Activated naive CD8-positive, alpha-beta T cell treated with anti-CD3 and anti-CD28 coated beads for 36 hours (primary cell): ENCODE results near the gene OR2AG2. TPM values are rescaled to one million over a fixed set of nuclear protein-coding genes. Genes with fewer than 3 reads are reported as not detected.

Source experiments
- DNase-seq: peaks from one replicate; pipeline ENCODE4 v3.0.0; 2021
- H3K27ac Mint-ChIP-seq: one replicate; pipeline ENCODE4 v1.8.0; 2022; ENCODE audit warnings: mild to moderate bottlenecking, moderate library complexity, mixed read lengths
- H3K27me3 Mint-ChIP-seq: one replicate; pipeline ENCODE4 v1.8.0; 2022; ENCODE audit warnings: mild to moderate bottlenecking, mixed read lengths
- H3K36me3 Mint-ChIP-seq: one replicate; pipeline ENCODE4 v1.8.0; 2021; ENCODE audit warnings: mild to moderate bottlenecking, mixed read lengths
- H3K4me1 Mint-ChIP-seq: one replicate; pipeline ENCODE4 v1.8.0; 2021; ENCODE audit warnings: mixed read lengths
- H3K4me3 Mint-ChIP-seq: one replicate; pipeline ENCODE4 v1.8.0; 2022; ENCODE audit warnings: mild to moderate bottlenecking, moderate library complexity, mixed read lengths
- H3K9me3 Mint-ChIP-seq: one replicate; pipeline ENCODE4 v1.8.0; 2022; ENCODE audit warnings: mixed read lengths
- total RNA-seq, 2 experiments: library from RNA; stranded (reverse); gene quantifications; one replicate each; pipeline ENCODE4 v1.2.3, GENCODE V29; 2021

Gene OR2AG2
- total RNA-seq, 2 experiments from 2014 or later = 0.08 to 0.18 TPM

DNA sequence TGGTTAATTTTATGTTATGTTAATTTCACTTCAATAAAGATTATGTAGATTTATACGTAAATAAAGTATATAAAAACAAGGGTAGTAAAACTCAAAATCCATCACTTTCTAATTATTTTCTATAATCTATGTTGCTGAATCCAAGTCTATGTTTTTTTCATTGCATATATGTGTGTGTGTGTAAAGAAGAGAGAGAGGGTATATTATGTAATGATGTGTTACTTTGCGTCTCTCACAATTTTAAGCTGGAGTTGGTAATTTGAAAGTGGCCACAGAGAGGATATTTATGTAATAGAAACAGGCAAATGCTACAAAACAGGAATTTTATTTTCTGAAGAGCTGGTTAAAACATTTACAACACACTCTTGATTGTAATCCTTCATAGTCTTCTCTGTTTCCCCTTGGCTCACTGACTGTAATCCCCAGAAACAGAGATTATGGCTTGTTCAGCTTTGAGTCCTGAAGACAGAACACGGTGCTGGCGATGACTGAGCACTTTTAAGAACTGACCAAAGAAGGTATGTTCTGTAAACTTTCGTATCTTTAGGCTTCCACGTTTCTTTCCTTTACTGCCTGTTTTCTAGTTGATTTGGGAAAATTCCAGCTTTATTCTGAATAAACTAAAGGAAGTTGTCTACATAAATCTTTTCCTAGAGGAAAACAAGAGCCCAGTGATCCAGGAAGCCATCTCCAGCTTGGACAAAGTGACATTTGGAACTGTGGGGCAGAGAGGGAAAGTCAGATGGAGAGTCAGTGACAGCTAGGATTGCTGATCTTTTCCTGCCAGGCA is 43.6 kb downstream of the OR2AG2 start:
- Mint-ChIP-seq H3K27ac (peak overlapping the region; percentile 62), H3K4me3 (no peak overlapping the region), H3K36me3 (peaks cover 84% of the 10 kb centered on the region), H3K4me1 (peaks cover 38% of the 10 kb centered on the region), H3K9me3 (peaks cover 27% of the 10 kb centered on the region), H3K27me3 (no peaks in the 10 kb centered on the region)
- DNase-seq = no peak

GRCh38 chr11:6725386-6725896 is 46.3 kb downstream of the OR2AG2 start:
- peaks cover 87% of the 10 kb centered on the region for H3K36me3 Mint-ChIP-seq
- DNase-seq = no peak
- peaks cover 48% of the 10 kb centered on the region for H3K4me1 Mint-ChIP-seq
- no peak overlapping the region for H3K4me3 Mint-ChIP-seq
- H3K27me3 Mint-ChIP-seq = no peaks in the 10 kb centered on the region
- peaks cover 39% of the 10 kb centered on the region for H3K9me3 Mint-ChIP-seq
- peak overlapping the region; percentile 58 for H3K27ac Mint-ChIP-seq

GRCh38 chr11:6724013-6724412 is 47.8 kb downstream of the OR2AG2 start:
- H3K36me3 Mint-ChIP-seq = peaks cover 90% of the 10 kb centered on the region
- no peaks in the 10 kb centered on the region for H3K27me3 Mint-ChIP-seq
- peaks cover 45% of the 10 kb centered on the region for H3K9me3 Mint-ChIP-seq
- DNase-seq = no peak
- no peak overlapping the region for H3K27ac Mint-ChIP-seq
- H3K4me1 Mint-ChIP-seq = peaks cover 46% of the 10 kb centered on the region
- H3K4me3 Mint-ChIP-seq = no peak overlapping the region

GRCh38 chr11:6721343-6721742 is 50.4 kb downstream of the OR2AG2 start:
- H3K36me3 Mint-ChIP-seq = peaks cover 86% of the 10 kb centered on the region

GRCh38 chr11:6719576-6719975 is 52.2 kb downstream of the OR2AG2 start:
- H3K27me3 Mint-ChIP-seq = no peaks in the 10 kb centered on the region
- peaks cover 87% of the 10 kb centered on the region for H3K36me3 Mint-ChIP-seq
- no peak for DNase-seq
- H3K27ac Mint-ChIP-seq = no peak overlapping the region
- H3K9me3 Mint-ChIP-seq = peaks cover 51% of the 10 kb centered on the region
- H3K4me3 Mint-ChIP-seq = no peak overlapping the region
- peaks cover 19% of the 10 kb centered on the region for H3K4me1 Mint-ChIP-seq

More at GRCh38 chr11:6721343-6721742, 50.4 kb downstream of the OR2AG2 start:
- Mint-ChIP-seq H3K4me1 (peaks cover 26% of the 10 kb centered on the region), H3K4me3 (no peak overlapping the region), H3K27ac (peak overlapping the region; percentile 47), H3K9me3 (peaks cover 46% of the 10 kb centered on the region), H3K27me3 (no peaks in the 10 kb centered on the region)
- DNase-seq = no peak

DNA sequence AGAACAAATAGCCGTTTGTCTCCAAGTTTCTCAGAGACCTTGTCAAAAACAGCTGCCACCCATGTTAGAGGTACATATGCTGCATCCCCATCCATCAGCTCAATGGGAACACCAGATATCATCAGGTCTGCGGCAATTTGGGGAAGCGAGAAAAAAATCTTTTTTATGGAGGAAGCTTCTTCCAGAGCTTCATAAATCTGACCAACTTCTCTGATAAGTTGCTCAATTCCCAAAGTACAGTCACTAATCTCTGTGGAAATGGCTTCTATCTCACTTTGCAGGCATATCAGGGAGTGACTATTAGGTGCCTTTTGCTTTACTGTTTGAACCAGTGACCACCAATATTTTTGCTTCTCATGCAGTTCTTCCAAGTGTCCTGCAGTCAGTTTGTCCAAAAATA is 54.4 kb downstream of the OR2AG2 start:
- DNase-seq = no peak
- H3K27ac Mint-ChIP-seq = no peak overlapping the region
- H3K27me3 Mint-ChIP-seq = no peaks in the 10 kb centered on the region
- H3K4me1 Mint-ChIP-seq = peaks cover 16% of the 10 kb centered on the region
- peaks cover 75% of the 10 kb centered on the region for H3K36me3 Mint-ChIP-seq
- peaks cover 41% of the 10 kb centered on the region for H3K9me3 Mint-ChIP-seq
- no peak overlapping the region for H3K4me3 Mint-ChIP-seq

Other genes starting within 250 kb of the OR2AG2 start
- gene RRP8, start 168.4 kb downstream of the OR2AG2 start, total RNA-seq = 10 to 100 TPM; 37.8 to 45.3 TPM
- gene ILK, start 168.2 kb downstream of the OR2AG2 start, total RNA-seq = 10 to 100 TPM; 66.1 to 68.0 TPM
- gene TAF10, start 159.8 kb downstream of the OR2AG2 start, total RNA-seq = 100 to 1,000 TPM; 156 to 160 TPM
- gene TPP1, start 152.6 kb downstream of the OR2AG2 start, total RNA-seq = 10 to 100 TPM; 30.7 to 33.7 TPM
- gene DCHS1, start 116.2 kb downstream of the OR2AG2 start, total RNA-seq = 1 to 10 TPM; 1.3 to 1.4 TPM
- gene MRPL17, start 88.6 kb downstream of the OR2AG2 start, total RNA-seq = 100 to 1,000 TPM; 141 to 143 TPM
- not detected for gene OR2AG1, start 11.0 kb upstream of the OR2AG2 start, total RNA-seq
- gene OR6A2, start 27.7 kb upstream of the OR2AG2 start, total RNA-seq = under 1 TPM; 0.04 to 0.10 TPM
- not detected for gene OR10A5, start 73.7 kb upstream of the OR2AG2 start, total RNA-seq
- not detected for gene OR10A2, start 91.1 kb upstream of the OR2AG2 start, total RNA-seq
- not detected for gene OR10A4, start 104.6 kb upstream of the OR2AG2 start, total RNA-seq
- gene OR2D2, start 120.5 kb upstream of the OR2AG2 start, total RNA-seq = not detected
- not detected for gene OR2D3, start 149.0 kb upstream of the OR2AG2 start, total RNA-seq
- gene ZNF215, start 154.4 kb upstream of the OR2AG2 start, total RNA-seq = 1 to 10 TPM; 2.4 to 2.5 TPM
- not detected for gene ZNF214, start 248.4 kb upstream of the OR2AG2 start, total RNA-seq
- gene NLRP14, start 248.5 kb upstream of the OR2AG2 start, total RNA-seq = under 1 TPM in 1 of 2 experiments, not detected in 1; 0.08 TPM